HG03103 (cell line): Measurements from ENCODE around the gene ZFYVE1.
"Not testable (repeated sequence)": the region's sequence is repeated elsewhere in the genome, so short reads cannot be mapped to it uniquely, and the experiment has no call there.

Experiments used
- ATAC-seq: cut with Tn5 transposase; IDR thresholded peaks from one replicate; pipeline ENCODE4 v1.9.1; 2021; ENCODE audit warnings: low read depth; ENCODE audit not compliant: unreplicated experiment

The ZFYVE1 gene

DNA sequence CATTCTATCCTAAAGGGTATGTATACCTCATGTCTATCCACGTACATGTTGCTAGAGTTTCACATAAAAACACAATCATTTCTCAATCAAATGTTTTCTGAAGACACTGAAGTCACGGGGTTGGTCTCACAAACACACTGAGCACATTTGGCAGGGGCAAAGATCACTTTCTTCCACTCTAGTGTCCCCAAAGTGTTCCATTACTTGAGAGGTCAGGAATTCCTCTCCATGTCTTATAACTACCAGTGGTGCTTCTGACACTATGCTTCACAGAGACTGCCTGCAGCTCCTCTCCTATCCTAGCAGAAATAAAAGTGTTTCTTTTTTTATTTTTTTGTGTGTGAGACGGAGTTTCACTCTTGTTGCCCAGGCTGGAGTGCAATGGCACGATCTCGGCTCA is 19.1 kb downstream of the ZFYVE1 start:
- ATAC-seq = no peak

GRCh38 chr14:73004641-73005040 is 22.3 kb downstream of the ZFYVE1 start:
- ATAC-seq = not testable (repeated sequence)

- no peak for ATAC-seq
Observed at GRCh38 chr14:73003681-73004080, 23.2 kb downstream of the ZFYVE1 start.

DNA sequence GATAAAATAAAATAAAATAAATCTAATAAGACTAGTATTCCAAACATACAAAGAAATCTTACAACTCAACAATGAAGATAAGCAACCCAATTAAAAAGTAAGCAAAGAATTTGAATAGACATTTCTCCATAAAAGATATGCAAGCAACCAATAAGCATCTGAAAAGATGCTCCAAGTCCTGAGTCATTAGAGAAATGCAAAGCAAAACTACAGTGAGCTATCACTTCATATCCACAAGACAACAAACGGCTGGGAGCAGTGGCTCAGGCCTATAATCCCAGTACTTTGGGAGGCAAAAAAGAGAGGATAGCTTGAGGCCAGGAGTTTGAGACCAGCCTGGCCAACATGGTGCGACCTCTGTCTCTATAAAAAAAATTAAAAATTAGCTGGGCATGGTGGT is 26.8 kb downstream of the ZFYVE1 start:
- ATAC-seq = no peak

GRCh38 chr14:72999316-72999715 is 27.6 kb downstream of the ZFYVE1 start:
- no peak for ATAC-seq

GRCh38 chr14:72998252-72998903 is 28.5 kb downstream of the ZFYVE1 start:
- ATAC-seq = no peak

DNA sequence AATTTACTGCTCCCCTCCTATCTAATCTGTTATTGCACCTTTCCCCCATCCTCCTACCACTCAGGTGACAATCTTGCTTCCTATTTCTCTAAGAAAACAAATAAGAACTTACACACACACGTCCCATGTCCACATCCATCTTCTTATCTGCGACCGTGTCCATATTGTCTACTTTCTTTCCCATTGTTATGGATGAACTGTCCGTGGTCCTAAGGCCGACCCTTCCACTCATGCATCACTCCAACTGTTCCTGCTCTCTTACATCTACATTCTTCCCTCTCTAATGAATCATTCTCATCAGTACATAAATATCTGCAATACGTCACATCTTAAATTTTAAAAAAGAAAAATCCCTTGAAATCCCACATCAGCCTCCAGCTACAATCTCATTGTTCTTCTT is 30.0 kb downstream of the ZFYVE1 start:
- ATAC-seq = no peak

- no peak for ATAC-seq
Observed at GRCh38 chr14:72990171-72990570, 36.7 kb downstream of the ZFYVE1 start.

- ATAC-seq = no peak
Observed at GRCh38 chr14:72986857-72987256, 40.0 kb downstream of the ZFYVE1 start.

GRCh38 chr14:72986214-72986613 is 40.7 kb downstream of the ZFYVE1 start:
- no peak for ATAC-seq

DNA sequence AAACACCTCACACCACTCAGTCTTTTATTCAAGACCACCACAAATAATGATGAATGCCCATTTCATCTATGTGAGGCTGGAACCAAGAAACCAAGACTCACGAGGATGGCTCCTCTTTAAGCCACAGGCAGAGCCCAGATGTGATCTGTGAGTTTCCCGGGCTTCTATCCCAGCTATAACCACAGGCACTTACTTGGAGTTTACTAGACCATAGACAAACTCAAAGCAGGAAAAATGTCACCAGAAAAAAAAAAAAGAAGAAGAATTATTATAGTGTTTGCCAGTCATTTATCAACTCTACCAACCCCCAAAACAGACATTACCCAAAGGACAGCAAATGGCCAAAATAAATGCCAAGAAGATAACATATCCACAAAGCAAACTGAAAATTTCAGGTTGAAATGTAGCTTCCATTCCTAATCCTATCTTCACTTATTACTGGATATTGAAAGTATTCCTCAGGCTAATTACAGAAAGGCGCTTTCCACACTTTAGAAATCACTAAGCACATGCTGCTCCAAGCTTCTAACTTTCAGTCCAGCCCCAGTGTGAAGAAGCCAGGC is 44.7 kb downstream of the ZFYVE1 start:
- ATAC-seq = no peak

GRCh38 chr14:72980863-72981262 is 46.0 kb downstream of the ZFYVE1 start:
- no peak for ATAC-seq

GRCh38 chr14:72978856-72979255 is 48.0 kb downstream of the ZFYVE1 start:
- no peak for ATAC-seq

DNA sequence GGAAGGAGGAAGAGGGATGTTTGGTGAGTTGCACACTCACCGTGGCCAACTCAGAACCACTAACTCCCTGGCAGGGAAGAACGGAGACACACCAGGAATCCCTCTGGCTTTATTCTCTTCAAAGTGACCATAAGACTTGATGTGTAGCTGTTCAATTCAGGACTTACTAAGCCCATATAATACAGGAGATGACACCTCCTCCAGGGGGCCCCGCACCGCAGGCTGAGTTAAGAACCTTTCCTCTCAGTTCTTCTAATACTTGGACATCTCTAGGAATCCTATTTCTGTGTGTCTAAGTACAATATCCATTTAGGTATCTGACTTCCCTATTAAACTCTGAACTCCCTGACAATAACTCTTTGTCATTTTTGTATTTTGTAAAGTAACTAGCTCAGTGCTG is 51.1 kb downstream of the ZFYVE1 start:
- no peak for ATAC-seq

DNA sequence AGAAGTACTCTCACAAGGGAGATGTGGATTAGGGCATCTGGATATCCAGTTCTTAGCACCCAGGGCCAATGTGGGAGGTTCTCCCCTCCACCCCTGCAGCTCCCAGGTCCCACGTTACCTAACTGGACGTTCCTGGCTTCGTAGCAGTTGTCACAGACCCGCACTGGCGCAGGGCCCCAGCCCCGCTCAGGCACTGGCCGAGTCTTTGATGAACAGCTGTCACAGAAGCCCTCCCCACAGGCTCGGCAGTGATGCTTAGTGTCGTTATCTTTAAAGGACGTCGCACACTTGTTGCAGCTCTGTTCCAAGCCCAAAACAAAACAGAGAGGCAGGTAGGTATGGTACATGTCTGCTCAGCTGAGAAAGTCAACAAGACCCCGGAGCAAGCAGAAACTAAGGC is 52.2 kb downstream of the ZFYVE1 start:
- ATAC-seq = no peak

DNA sequence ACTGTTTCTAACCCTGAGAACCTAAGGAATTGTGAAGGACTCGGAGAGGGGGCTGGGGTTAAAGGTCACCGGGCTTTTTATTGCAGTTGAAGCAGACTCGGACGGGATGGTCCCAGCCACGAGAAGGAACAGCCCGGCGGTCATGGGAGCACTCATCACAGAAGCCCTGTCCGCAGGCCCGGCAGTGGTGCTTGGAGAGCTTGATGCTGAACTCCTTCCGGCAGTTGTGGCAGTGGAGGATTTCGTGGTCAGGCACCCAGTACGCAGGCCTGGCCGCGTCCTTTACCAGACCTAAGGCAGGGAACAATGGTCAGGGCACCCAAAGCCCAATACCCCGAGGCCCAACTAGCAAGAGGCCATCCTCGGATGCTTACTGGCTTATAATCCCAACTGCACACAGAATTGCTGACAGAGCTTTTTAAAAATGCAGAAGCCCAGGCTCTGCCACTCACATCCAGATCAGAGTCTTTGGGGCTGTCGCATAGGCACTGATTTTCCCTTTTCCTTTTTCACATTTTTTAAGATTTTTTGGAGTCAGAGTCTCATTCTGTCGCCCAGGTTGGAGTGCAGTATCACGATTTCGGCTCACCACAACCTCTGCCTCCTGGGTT is 56.0 kb downstream of the ZFYVE1 start:
- no peak for ATAC-seq

DNA sequence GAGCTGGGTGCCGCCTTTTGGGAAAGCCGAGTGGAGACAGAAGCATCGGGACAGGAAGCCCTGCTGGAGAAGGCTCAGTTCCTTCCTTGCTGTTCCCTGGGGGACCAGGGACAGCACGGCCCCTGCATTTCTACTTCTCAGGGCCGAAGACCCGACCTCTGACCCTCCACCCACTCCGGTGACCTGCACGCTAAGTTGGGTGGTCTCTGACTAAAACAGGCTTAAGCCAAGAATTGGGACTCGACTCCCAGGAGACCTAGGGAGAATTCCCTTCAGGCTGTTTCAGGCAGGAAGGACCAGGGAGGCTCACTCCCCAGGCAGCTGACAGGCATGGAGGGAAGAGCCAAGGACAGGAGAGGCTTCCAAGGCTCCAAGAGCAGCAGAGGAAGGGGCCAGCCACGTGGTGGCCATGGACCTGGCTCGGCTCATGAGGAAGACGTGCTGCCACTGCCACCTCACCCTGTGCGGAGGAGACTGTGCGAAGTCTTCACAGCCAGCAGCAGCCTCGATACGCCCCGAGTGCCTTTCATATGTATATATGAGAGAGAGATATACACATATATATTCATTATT is 56.8 kb downstream of the ZFYVE1 start:
- ATAC-seq = no peak

DNA sequence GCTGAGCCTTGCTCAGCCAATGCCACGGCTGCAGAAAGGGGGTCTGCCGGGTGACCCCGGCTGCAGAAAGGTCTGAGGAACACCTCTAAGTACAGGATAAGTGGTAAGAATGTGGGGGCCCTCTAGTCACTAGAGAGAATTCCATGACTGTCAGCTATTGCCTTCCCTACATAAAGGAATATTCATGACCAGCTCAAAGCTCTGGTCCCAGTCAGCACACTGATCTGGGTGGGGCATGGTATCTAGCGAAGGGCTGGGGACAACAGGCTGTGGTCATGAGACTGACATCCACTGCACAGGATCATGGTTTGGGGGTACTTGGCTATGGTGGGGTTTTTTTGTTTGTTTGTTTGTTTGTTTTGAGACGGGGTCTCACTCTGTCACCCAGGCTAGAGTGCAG is 58.6 kb downstream of the ZFYVE1 start:
- ATAC-seq = no peak

GRCh38 chr14:72966038-72966437 is 60.9 kb downstream of the ZFYVE1 start:
- ATAC-seq = no peak

DNA sequence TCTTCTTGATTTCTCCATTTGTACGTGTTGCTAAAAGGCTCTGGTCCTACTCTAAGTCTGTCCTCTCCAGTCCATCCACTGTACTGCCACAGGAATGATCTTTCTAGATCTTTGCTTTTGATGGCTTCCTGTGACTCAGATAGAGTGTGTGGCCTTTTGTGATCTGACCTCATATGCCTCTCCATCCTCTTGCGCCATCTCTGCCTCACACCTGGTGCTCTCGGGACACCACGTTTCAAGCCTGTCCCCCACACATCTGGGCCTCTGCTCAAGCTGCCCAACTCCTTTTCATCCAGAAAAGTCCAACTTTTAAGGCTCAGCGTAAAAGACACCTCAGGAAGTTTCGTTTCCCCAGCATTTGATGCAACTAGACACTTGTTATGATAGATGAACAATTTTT is 61.7 kb downstream of the ZFYVE1 start:
- no peak for ATAC-seq

DNA sequence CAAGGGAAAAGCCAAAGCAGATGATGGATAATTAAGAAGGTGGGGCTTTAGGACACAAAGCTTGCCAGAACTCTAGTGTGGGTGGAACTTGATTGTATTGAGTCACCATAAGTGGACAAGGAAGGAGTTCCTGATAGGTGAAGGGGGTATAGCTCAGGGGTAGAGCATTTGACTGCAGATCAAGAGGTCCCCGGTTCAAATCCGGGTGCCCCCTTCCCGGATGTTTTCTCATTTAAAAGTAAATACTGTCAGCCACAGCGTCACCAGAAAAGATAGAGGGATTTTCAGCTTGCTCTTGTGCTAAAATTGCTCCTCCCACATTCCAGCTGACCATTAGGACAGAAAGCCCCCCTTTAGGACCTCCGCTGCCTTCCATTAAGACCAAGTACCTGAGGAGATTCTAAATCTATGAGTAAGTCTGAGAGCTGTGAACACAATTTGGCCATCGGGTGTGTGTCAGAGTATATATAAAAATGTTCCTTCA is 64.0 kb downstream of the ZFYVE1 start:
- no peak for ATAC-seq

- not testable (repeated sequence) for ATAC-seq
Observed at GRCh38 chr14:72962336-72962754, 64.6 kb downstream of the ZFYVE1 start.
